ENCODE measurements around the gene KIAA1328.

DNA sequence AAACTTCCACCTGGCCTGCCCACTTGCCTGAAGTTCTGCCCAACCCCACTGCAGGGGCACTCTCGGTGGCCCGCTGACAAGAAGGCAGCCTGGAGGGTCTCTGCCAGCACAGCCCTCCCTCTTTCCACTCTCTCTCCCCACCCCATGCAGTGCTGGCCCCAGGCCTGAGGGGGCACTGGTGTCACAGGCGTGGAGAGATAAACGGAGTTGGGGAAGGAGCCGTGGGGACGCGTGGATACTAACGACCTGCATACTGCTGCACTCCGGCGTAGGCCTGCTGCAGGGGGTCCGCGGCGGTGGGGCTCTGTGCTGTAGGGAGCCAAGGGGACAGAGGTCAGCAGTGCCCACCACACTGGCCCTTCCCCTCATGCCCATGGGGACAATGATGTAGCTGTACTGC is 437.4 kb downstream of the KIAA1328 start:
- TF ChIP-seq EZH2 (IDR thresholded peaks at IDR 0.05; ENCODE audit: insufficient read depth, poor library complexity, severe bottlenecking) (no peak), EZH2phosphoT487 (IDR thresholded peaks at IDR 0.05; ENCODE audit: insufficient read depth, low read depth) (no peak)
